Endothelial cell of umbilical vein (primary cell): ENCODE results near the gene SUFU. TPM values are rescaled to one million over a fixed set of nuclear protein-coding genes. Genes with fewer than 3 reads are reported as not detected.

Experiments used
- BruUV-seq: library from RNA; stranded (reverse); fragments of 400-500 nt; replicated peaks from 2 replicates; lab custom pipeline; 2021; lab: Mats Ljungman, UMichigan
- CTCF ChIA-PET: fragments of 300-600, 350-600 bp; sonication (Branson Sonifier 250); formaldehyde crosslinking; loops from one replicate; lab custom pipeline; 2021; ENCODE audit warnings: antibody characterized with exemption, inconsistent platforms; lab: Charles Lee
- POLR2A ChIA-PET: fragments of 300-600, 350-600 bp; sonication (Branson Sonifier 250); formaldehyde crosslinking; loops from one replicate; lab custom pipeline; 2021; ENCODE audit warnings: antibody characterized with exemption, inconsistent platforms; lab: Charles Lee
- DNase-seq: peaks from one replicate; pipeline ENCODE4 v3.0.0-alpha.2; 2011; ENCODE audit warnings: low read depth, low spot score
- FAIRE-seq: peaks from 2 replicates; lab custom pipeline; 2011; peaks lifted over from hg19 to GRCh38; lab: Jason Lieb, UNC
- H2AFZ ChIP-seq: 2 replicates; pipeline ENCODE4 v1.6.0; 2012; ENCODE audit warnings: low read depth, low read length, control low read depth, inconsistent platforms
- H3K27ac ChIP-seq: 2 replicates; pipeline ENCODE4 v1.5.1; 2011; ENCODE audit warnings: low read depth, mild to moderate bottlenecking, control low read depth, low read length, moderate library complexity; ENCODE audit not compliant: insufficient read depth
- H3K27me3 ChIP-seq, 2 experiments: 2 replicates each; pipeline versions ENCODE4 v1.6.0 to v1.6.1; 2011; ENCODE audit warnings: low read length in 2 of 2, mixed read lengths in 1 of 2; ENCODE audit not compliant: control insufficient read depth in 2 of 2, insufficient read depth in 2 of 2
- H3K36me3 ChIP-seq, 2 experiments: 2 replicates in 1 of 2; 3 replicates in 1 of 2; pipeline ENCODE4 v1.5.1; 2011; ENCODE audit warnings: low read length in 2 of 2, mild to moderate bottlenecking in 1 of 2, moderate library complexity in 1 of 2; ENCODE audit not compliant: control insufficient read depth in 2 of 2, insufficient read depth in 2 of 2; ENCODE audit errors: extremely low read depth in 1 of 2
- H3K4me1 ChIP-seq: 3 replicates; pipeline ENCODE4 v1.5.1; 2011; ENCODE audit warnings: mild to moderate bottlenecking, low read length; ENCODE audit not compliant: control insufficient read depth, insufficient read depth; ENCODE audit errors: extremely low read depth
- H3K4me2 ChIP-seq: 2 replicates; pipeline ENCODE4 v1.6.1; 2011; ENCODE audit warnings: low read length, control low read depth, mixed read lengths; ENCODE audit not compliant: insufficient read depth
- H3K4me3 ChIP-seq, 3 experiments: fragments of 200-600 bp in 1 of 3; sonication (generic), shearing (Covaris generic) in 1 of 3; replicated peaks in 1 of 3; 2 replicates each; pipeline ENCODE4 v1.5.1; 2011 to 2016; ENCODE audit warnings: control low read depth in 3 of 3, low read length in 3 of 3, mild to moderate bottlenecking in 2 of 3, inconsistent platforms in 1 of 3, low read depth in 1 of 3, moderate library complexity in 1 of 3; ENCODE audit not compliant: insufficient read depth in 1 of 3
- H3K79me2 ChIP-seq: 2 replicates; pipeline ENCODE4 v1.6.0; 2012; ENCODE audit warnings: low read length, inconsistent platforms; ENCODE audit not compliant: control insufficient read depth, insufficient read depth
- H3K9ac ChIP-seq: replicated peaks from 2 replicates; pipeline ENCODE3; 2011; ENCODE audit warnings: low read length, control low read depth; ENCODE audit not compliant: insufficient read depth; ENCODE audit errors: extremely low read depth
- H3K9me1 ChIP-seq: replicated peaks from 3 replicates; pipeline ENCODE4 v1.6.0; 2011; ENCODE audit warnings: mild to moderate bottlenecking, low read length; ENCODE audit not compliant: control insufficient read depth, insufficient read depth; ENCODE audit errors: extremely low read depth
- H3K9me3 ChIP-seq: replicated peaks from 2 replicates; pipeline ENCODE4 v1.5.1; 2012; ENCODE audit warnings: low read length, inconsistent platforms; ENCODE audit not compliant: control insufficient read depth, insufficient read depth
- H4K20me1 ChIP-seq: replicated peaks from 2 replicates; pipeline ENCODE3; 2011; ENCODE audit warnings: mild to moderate bottlenecking, low read length; ENCODE audit not compliant: control insufficient read depth, insufficient read depth; ENCODE audit errors: extremely low read depth
- EZH2 ChIP-seq: IDR thresholded peaks from 2 replicates; pipeline ENCODE4 v1.6.1; 2012; ENCODE audit warnings: borderline replicate concordance, low read depth, mild to moderate bottlenecking, moderate library complexity, low read length, inconsistent platforms; ENCODE audit not compliant: severe bottlenecking
- FOS ChIP-seq: IDR thresholded peaks from 2 replicates; pipeline ENCODE4 v1.6.1; 2011; ENCODE audit warnings: mild to moderate bottlenecking, low read length, moderate library complexity, borderline replicate concordance; ENCODE audit not compliant: insufficient read depth
- GATA2 ChIP-seq: IDR thresholded peaks from 2 replicates; pipeline ENCODE4 v1.7.0; 2011; ENCODE audit warnings: low read depth, mild to moderate bottlenecking, moderate library complexity, mixed read lengths, low read length; ENCODE audit not compliant: insufficient read length, insufficient read depth
- JUN ChIP-seq: IDR thresholded peaks from 2 replicates; pipeline ENCODE4 v1.6.1; 2011; ENCODE audit warnings: borderline replicate concordance, low read depth; ENCODE audit not compliant: insufficient read length, insufficient read depth
- MYC ChIP-seq: IDR thresholded peaks from one replicate; pipeline ENCODE4 v1.6.1; 2011; ENCODE audit warnings: mild to moderate bottlenecking, low read depth, low read length
- POLR2A ChIP-seq: IDR thresholded peaks from 2 replicates; pipeline ENCODE4 v1.6.1; 2012; ENCODE audit warnings: low read depth, mild to moderate bottlenecking, control low read depth, low read length
- POLR2AphosphoS5 ChIP-seq: IDR thresholded peaks from 2 replicates; pipeline ENCODE4 v1.6.1; 2012; ENCODE audit warnings: low read depth, mild to moderate bottlenecking, control low read depth, low read length, moderate library complexity; ENCODE audit not compliant: insufficient read depth
- dilution Hi-C: fragments of 300-500 bp; cut with MboI; formaldehyde crosslinking; loops from one replicate; pipeline ENCODE4 v1.15.0; 2019; ENCODE audit warnings: low sequenced_read_pairs; ENCODE audit not compliant: extremely low pct_ligation_motif_present
- intact Hi-C: fragments of 100-400 bp; cut with micrococcal nuclease; formaldehyde crosslinking; loops from one replicate; pipeline ENCODE4 v1.10.0; 2022
- polyA plus RNA-seq, 4 experiments: library from polyadenylated mRNA; depleted of rRNA in 3 of 4; stranded (reverse) in 3 of 4; unstranded in 1 of 4; fragments of >200 nt; gene quantifications; 2 replicates each; pipeline versions ENCODE4 v1.2.1 to v1.2.3, GENCODE V29; 2011 to 2012; ENCODE audit warnings: missing spikeins in 1 of 4
- total RNA-seq: library from RNA; stranded (reverse); gene quantifications from 2 replicates; pipeline ENCODE4 v1.2.3, GENCODE V29; 2021
- TF ChIP-seq, protein P1 (sequence below): IDR thresholded peaks from 2 replicates; pipeline ENCODE4 v1.6.1; 2011; ENCODE audit not compliant: insufficient read depth, insufficient read length
- TF ChIP-seq, protein P2 (sequence below), 2 donors: IDR thresholded peaks; 1 replicate in 1 of 2; 2 replicates in 1 of 2; pipeline ENCODE4 v1.5.1; 2011; ENCODE audit warnings: low read length in 2 of 2, mild to moderate bottlenecking in 2 of 2, moderate library complexity in 2 of 2, control low read depth in 1 of 2, inconsistent platforms in 1 of 2, low read depth in 1 of 2; ENCODE audit not compliant: insufficient read depth in 1 of 2; ENCODE audit errors: extremely low read depth in 1 of 2

Gene SUFU
- total and polyA plus RNA-seq, 2 donors (not counting 3 experiments of a cell fraction or from before 2014, with no cell fraction given): 10.1 to 16.3 TPM

DNA sequence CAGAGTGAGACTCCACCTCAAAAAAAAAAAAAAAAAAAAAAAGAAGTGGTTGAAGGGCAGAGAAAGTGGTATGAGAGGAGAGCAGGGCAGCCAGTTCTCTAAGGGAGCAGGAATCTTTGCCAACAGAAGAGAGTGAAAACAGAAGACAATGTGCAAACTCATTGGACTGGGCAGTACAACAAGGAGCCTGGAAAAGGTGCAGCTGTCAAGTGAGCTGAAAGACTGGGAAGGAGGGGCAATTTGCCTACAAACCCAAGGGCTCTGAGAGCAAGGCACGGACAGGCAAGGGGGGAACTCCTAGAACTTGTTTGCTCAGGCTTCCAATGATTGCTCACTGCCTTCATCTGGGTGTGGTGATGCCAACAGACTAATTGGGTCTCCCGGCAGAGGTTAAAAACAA, 10.8 kb upstream of the SUFU start:
- POLR2A ChIA-PET: no interaction called here
- DNase-seq (no peak), FAIRE-seq (no peak)
- CTCF ChIA-PET: interaction anchor here (0.9 kb wide), 1 partner anchor 12 kb away, joined by 3 read pairs; no protein-coding TSS in a partner anchor
- dilution Hi-C loops (no loop called here), intact Hi-C loops (no loop called here)
- Histone ChIP-seq H3K9me3 (no peaks in the 10 kb centered on the region), H4K20me1 (peaks cover 10% of the 10 kb centered on the region), H3K4me2 (no peak overlapping the region), H3K79me2 (peaks cover 69% of the 10 kb centered on the region), H3K4me3 (no peak overlapping the region), H3K9me1 (no peaks in the 10 kb centered on the region), H2AFZ (no peak overlapping the region), H3K36me3 (peaks cover 13 to 17% of the 10 kb centered on the region in 2 experiments), H3K9ac (no peak overlapping the region), H3K27me3 (no peaks in the 10 kb centered on the region), H3K27ac (no peak overlapping the region), H3K4me1 (no peaks in the 10 kb centered on the region)
- TF ChIP-seq GATA2 (no peak), POLR2A (no peak), MYC (no peak), FOS (no peak), POLR2AphosphoS5 (no peak), EZH2 (no peak), JUN (no peak)
- TF ChIP-seq, protein P1, sequence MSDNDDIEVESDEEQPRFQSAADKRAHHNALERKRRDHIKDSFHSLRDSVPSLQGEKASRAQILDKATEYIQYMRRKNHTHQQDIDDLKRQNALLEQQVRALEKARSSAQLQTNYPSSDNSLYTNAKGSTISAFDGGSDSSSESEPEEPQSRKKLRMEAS: no peak
- TF ChIP-seq, protein P2, sequence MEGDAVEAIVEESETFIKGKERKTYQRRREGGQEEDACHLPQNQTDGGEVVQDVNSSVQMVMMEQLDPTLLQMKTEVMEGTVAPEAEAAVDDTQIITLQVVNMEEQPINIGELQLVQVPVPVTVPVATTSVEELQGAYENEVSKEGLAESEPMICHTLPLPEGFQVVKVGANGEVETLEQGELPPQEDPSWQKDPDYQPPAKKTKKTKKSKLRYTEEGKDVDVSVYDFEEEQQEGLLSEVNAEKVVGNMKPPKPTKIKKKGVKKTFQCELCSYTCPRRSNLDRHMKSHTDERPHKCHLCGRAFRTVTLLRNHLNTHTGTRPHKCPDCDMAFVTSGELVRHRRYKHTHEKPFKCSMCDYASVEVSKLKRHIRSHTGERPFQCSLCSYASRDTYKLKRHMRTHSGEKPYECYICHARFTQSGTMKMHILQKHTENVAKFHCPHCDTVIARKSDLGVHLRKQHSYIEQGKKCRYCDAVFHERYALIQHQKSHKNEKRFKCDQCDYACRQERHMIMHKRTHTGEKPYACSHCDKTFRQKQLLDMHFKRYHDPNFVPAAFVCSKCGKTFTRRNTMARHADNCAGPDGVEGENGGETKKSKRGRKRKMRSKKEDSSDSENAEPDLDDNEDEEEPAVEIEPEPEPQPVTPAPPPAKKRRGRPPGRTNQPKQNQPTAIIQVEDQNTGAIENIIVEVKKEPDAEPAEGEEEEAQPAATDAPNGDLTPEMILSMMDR (IDR thresholded peaks at IDR 0.05; ENCODE audit: extremely low read depth in 1 of 2, insufficient read depth in 1 of 2, low read depth in 1 of 2, low read length in 2 of 2): no peak
- no TSS peak for BruUV-seq
